HepG2 (cell line): ENCODE data around the gene SLC25A15. TPM values are rescaled to one million over a fixed set of nuclear protein-coding genes. Genes with fewer than 3 reads are reported as not detected.

Source experiments
- ZNF10 ChIP-seq: sonication (generic); formaldehyde crosslinking; IDR thresholded peaks from 2 replicates; pipeline ENCODE4 v1.4.0; 2020; ENCODE audit warnings: mild to moderate bottlenecking, low read depth, missing genetic modification reagents, borderline replicate concordance
- ZNF816 ChIP-seq: sonication (generic); formaldehyde crosslinking; IDR thresholded peaks from 2 replicates; pipeline ENCODE4 v1.8.0; 2022; ENCODE audit warnings: missing genetic modification reagents, mild to moderate bottlenecking, borderline replicate concordance
- polyA plus RNA-seq, 8 experiments: library from polyadenylated mRNA; depleted of rRNA in 3 of 8; stranded (reverse) in 7 of 8; unstranded in 1 of 8; fragments of >200 nt; fragmentation: Illumina TruSeq in 4 of 8; extraction: Trizol in 4 of 8; gene quantifications; 2 replicates each; pipeline versions ENCODE4 v1.2.1 to v1.2.3, GENCODE V29; 2011 to 2016; ENCODE audit warnings: low read depth in 4 of 8, missing spikeins in 1 of 8, mixed read lengths in 1 of 8; ENCODE audit not compliant: insufficient read depth in 1 of 8
- total RNA-seq, 5 experiments: library from RNA; depleted of rRNA; stranded (reverse); fragments of >200 nt; fragmentation: Illumina TruSeq; extraction: Trizol; gene quantifications; 2 replicates each; pipeline ENCODE4 v1.2.3, GENCODE V29; 2016; ENCODE audit warnings: low read depth in 1 of 5
- TF ChIP-seq, protein P1 (sequence below), 2 experiments: fragments of 450-650 bp in 1 of 2; sonication (generic) in 1 of 2; formaldehyde crosslinking in 1 of 2; IDR thresholded peaks; 2 replicates each; pipeline versions ENCODE4 v1.6.1 to v1.8.0; 2016 to 2022; ENCODE audit warnings: antibody characterized with exemption in 1 of 2, mild to moderate bottlenecking in 1 of 2, missing genetic modification reagents in 1 of 2
- TF ChIP-seq, protein P2 (sequence below): fragments of 450-650 bp; IDR thresholded peaks from 2 replicates; pipeline ENCODE4 v1.6.1; 2017; ENCODE audit warnings: mild to moderate bottlenecking
- TF ChIP-seq, protein P3 (sequence below): sonication (generic); formaldehyde crosslinking; IDR thresholded peaks from 2 replicates; pipeline ENCODE4 v1.8.1; 2023; ENCODE audit warnings: mild to moderate bottlenecking, moderate library complexity, missing genetic modification reagents
- TF ChIP-seq, protein P4 (sequence below): IDR thresholded peaks from 2 replicates; pipeline ENCODE4 v1.6.1; 2016; ENCODE audit warnings: mild to moderate bottlenecking
- TF ChIP-seq, protein P5 (sequence below): sonication (generic); formaldehyde crosslinking; IDR thresholded peaks from 2 replicates; pipeline ENCODE4 v1.4.0; 2020; ENCODE audit warnings: missing genetic modification reagents
- TF ChIP-seq, protein P6 (sequence below): sonication (generic); formaldehyde crosslinking; IDR thresholded peaks from 2 replicates; pipeline ENCODE4 v1.4.0; 2020; ENCODE audit warnings: missing genetic modification reagents; ENCODE audit errors: not compliant biosample characterization

Gene SLC25A15
- total and polyA plus RNA-seq, 2 of the 13 experiments (the other 11 are each of a cell fraction or from before 2014, with no cell fraction given), result 17.3 to 39.1 TPM

DNA sequence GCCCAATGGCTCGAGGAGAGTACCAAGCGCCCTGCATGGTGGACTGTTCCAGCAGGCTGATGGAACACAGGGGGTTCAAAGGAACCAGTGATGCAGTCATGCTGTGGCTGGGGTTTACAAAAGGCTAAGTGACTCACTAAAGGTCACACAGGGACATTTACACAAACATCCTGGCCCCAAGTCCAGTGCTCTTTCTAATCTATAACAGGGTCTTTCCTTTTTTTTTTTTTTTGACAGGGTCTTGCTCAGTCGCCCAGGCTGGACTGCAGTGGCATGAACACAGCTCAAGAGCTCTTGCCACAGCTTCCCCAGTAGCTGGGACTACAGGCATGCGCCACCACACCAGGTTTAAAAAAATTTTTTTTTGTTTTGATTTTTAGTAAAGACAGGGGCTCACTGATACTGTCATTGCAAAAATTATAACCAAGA, 2.8 kb upstream of the SLC25A15 start (continued):
- TF ChIP-seq, protein P1, sequence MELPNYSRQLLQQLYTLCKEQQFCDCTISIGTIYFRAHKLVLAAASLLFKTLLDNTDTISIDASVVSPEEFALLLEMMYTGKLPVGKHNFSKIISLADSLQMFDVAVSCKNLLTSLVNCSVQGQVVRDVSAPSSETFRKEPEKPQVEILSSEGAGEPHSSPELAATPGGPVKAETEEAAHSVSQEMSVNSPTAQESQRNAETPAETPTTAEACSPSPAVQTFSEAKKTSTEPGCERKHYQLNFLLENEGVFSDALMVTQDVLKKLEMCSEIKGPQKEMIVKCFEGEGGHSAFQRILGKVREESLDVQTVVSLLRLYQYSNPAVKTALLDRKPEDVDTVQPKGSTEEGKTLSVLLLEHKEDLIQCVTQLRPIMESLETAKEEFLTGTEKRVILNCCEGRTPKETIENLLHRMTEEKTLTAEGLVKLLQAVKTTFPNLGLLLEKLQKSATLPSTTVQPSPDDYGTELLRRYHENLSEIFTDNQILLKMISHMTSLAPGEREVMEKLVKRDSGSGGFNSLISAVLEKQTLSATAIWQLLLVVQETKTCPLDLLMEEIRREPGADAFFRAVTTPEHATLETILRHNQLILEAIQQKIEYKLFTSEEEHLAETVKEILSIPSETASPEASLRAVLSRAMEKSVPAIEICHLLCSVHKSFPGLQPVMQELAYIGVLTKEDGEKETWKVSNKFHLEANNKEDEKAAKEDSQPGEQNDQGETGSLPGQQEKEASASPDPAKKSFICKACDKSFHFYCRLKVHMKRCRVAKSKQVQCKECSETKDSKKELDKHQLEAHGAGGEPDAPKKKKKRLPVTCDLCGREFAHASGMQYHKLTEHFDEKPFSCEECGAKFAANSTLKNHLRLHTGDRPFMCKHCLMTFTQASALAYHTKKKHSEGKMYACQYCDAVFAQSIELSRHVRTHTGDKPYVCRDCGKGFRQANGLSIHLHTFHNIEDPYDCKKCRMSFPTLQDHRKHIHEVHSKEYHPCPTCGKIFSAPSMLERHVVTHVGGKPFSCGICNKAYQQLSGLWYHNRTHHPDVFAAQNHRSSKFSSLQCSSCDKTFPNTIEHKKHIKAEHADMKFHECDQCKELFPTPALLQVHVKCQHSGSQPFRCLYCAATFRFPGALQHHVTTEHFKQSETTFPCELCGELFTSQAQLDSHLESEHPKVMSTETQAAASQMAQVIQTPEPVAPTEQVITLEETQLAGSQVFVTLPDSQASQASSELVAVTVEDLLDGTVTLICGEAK (IDR thresholded peaks at IDR 0.05), result no peak
- TF ChIP-seq, protein P1 (CRISPR knock-in tag; IDR thresholded peaks at IDR 0.05), result no peak; the same call in 1 of the 2 replicates
- TF ChIP-seq, protein P2, sequence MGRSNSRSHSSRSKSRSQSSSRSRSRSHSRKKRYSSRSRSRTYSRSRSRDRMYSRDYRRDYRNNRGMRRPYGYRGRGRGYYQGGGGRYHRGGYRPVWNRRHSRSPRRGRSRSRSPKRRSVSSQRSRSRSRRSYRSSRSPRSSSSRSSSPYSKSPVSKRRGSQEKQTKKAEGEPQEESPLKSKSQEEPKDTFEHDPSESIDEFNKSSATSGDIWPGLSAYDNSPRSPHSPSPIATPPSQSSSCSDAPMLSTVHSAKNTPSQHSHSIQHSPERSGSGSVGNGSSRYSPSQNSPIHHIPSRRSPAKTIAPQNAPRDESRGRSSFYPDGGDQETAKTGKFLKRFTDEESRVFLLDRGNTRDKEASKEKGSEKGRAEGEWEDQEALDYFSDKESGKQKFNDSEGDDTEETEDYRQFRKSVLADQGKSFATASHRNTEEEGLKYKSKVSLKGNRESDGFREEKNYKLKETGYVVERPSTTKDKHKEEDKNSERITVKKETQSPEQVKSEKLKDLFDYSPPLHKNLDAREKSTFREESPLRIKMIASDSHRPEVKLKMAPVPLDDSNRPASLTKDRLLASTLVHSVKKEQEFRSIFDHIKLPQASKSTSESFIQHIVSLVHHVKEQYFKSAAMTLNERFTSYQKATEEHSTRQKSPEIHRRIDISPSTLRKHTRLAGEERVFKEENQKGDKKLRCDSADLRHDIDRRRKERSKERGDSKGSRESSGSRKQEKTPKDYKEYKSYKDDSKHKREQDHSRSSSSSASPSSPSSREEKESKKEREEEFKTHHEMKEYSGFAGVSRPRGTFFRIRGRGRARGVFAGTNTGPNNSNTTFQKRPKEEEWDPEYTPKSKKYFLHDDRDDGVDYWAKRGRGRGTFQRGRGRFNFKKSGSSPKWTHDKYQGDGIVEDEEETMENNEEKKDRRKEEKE, result no peak
- TF ChIP-seq ZNF10 (CRISPR knock-in tag), result no peak
- TF ChIP-seq, protein P3, sequence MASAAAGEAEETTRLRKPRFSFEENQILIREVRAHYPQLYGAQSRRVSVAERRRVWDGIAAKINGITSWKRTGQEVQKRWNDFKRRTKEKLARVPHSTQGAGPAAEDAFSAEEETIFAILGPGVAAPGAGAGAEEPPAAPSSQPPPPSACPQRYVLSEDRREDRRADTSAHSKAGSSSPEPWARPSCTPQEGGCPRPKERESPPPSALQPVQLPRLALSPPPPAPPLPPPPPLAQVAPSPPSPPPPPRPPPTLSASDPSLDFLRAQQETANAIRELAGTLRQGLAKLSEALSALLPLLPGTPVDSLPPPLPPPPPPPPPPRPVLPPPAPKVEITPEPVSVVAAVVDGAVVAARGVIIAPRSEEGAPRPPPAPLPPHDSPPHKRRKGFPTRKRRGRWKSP, result peak; percentile 15; the same call in 1 of the 2 replicates
- TF ChIP-seq, protein P4, sequence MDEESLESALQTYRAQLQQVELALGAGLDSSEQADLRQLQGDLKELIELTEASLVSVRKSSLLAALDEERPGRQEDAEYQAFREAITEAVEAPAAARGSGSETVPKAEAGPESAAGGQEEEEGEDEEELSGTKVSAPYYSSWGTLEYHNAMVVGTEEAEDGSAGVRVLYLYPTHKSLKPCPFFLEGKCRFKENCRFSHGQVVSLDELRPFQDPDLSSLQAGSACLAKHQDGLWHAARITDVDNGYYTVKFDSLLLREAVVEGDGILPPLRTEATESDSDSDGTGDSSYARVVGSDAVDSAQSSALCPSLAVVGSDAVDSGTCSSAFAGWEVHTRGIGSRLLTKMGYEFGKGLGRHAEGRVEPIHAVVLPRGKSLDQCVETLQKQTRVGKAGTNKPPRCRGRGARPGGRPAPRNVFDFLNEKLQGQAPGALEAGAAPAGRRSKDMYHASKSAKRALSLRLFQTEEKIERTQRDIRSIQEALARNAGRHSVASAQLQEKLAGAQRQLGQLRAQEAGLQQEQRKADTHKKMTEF (CRISPR knock-in tag), result peak; percentile 85
- TF ChIP-seq, protein P5, sequence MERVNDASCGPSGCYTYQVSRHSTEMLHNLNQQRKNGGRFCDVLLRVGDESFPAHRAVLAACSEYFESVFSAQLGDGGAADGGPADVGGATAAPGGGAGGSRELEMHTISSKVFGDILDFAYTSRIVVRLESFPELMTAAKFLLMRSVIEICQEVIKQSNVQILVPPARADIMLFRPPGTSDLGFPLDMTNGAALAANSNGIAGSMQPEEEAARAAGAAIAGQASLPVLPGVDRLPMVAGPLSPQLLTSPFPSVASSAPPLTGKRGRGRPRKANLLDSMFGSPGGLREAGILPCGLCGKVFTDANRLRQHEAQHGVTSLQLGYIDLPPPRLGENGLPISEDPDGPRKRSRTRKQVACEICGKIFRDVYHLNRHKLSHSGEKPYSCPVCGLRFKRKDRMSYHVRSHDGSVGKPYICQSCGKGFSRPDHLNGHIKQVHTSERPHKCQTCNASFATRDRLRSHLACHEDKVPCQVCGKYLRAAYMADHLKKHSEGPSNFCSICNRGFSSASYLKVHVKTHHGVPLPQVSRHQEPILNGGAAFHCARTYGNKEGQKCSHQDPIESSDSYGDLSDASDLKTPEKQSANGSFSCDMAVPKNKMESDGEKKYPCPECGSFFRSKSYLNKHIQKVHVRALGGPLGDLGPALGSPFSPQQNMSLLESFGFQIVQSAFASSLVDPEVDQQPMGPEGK, result peak; percentile 55; the same call in 1 of the 2 replicates
- no peak for TF ChIP-seq ZNF816 (CRISPR knock-in tag)
- TF ChIP-seq, protein P6, sequence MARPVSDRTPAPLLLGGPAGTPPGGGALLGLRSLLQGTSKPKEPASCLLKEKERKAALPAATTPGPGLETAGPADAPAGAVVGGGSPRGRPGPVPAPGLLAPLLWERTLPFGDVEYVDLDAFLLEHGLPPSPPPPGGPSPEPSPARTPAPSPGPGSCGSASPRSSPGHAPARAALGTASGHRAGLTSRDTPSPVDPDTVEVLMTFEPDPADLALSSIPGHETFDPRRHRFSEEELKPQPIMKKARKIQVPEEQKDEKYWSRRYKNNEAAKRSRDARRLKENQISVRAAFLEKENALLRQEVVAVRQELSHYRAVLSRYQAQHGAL (CRISPR knock-in tag), result no peak
